Astrocyte (in vitro differentiated cells and primary cell): ENCODE results near the gene ZCWPW2. TPM values are rescaled to one million over a fixed set of nuclear protein-coding genes. Genes with fewer than 3 reads are reported as not detected.

Source experiments
- DNase-seq: peaks from one replicate; pipeline ENCODE4 v3.0.0-alpha.2; 2010; ENCODE audit warnings: low read depth
- FAIRE-seq: peaks from 2 replicates; lab custom pipeline; 2011; peaks lifted over from hg19 to GRCh38; lab: Jason Lieb, UNC
- H2AFZ ChIP-seq: 2 replicates; pipeline ENCODE4 v1.6.0; 2012; ENCODE audit warnings: low read depth, low read length, inconsistent platforms
- H3K27ac ChIP-seq: 2 replicates; pipeline ENCODE4 v1.5.1; 2011; ENCODE audit warnings: low read depth, low read length, inconsistent platforms
- H3K27me3 ChIP-seq: 2 replicates; pipeline ENCODE4 v1.6.0; 2011; ENCODE audit warnings: low read length, inconsistent platforms; ENCODE audit not compliant: insufficient read depth
- H3K36me3 ChIP-seq: 2 replicates; pipeline ENCODE4 v1.5.1; 2011; ENCODE audit warnings: low read length, inconsistent platforms; ENCODE audit not compliant: insufficient read depth
- H3K4me1 ChIP-seq: 2 replicates; pipeline ENCODE4 v1.5.1; 2011; ENCODE audit warnings: low read length, inconsistent platforms; ENCODE audit not compliant: insufficient read depth
- H3K4me2 ChIP-seq: 2 replicates; pipeline ENCODE4 v1.6.0; 2012; ENCODE audit warnings: low read length, inconsistent platforms
- H3K4me3 ChIP-seq: 2 replicates; pipeline ENCODE4 v1.5.1; 2011; ENCODE audit warnings: low read depth, mild to moderate bottlenecking, low read length, inconsistent platforms; ENCODE audit not compliant: insufficient read depth
- H3K79me2 ChIP-seq: 2 replicates; pipeline ENCODE4 v1.6.0; 2012; ENCODE audit warnings: mild to moderate bottlenecking, low read length, inconsistent platforms; ENCODE audit not compliant: insufficient read depth
- H3K9ac ChIP-seq: 2 replicates; pipeline ENCODE4 v1.6.0; 2012; ENCODE audit warnings: mild to moderate bottlenecking, low read length, inconsistent platforms
- H3K9me3 ChIP-seq: 2 replicates; pipeline ENCODE4 v1.5.1; 2012; ENCODE audit warnings: low read depth, mild to moderate bottlenecking, low read length, inconsistent platforms; ENCODE audit not compliant: insufficient read depth
- H4K20me1 ChIP-seq: 2 replicates; pipeline ENCODE4 v1.6.0; 2012; ENCODE audit warnings: low read length, inconsistent platforms; ENCODE audit not compliant: insufficient read depth
- H3K27ac Mint-ChIP-seq: one replicate; pipeline ENCODE4 v1.8.0; 2021; ENCODE audit warnings: mild to moderate bottlenecking, mixed read lengths; ENCODE audit not compliant: unreplicated experiment
- H3K27me3 Mint-ChIP-seq: one replicate; pipeline ENCODE4 v1.8.0; 2021; ENCODE audit warnings: low read depth, mixed read lengths; ENCODE audit not compliant: unreplicated experiment
- H3K36me3 Mint-ChIP-seq: one replicate; pipeline ENCODE4 v1.8.0; 2021; ENCODE audit warnings: low read depth, mixed read lengths; ENCODE audit not compliant: unreplicated experiment
- H3K4me1 Mint-ChIP-seq: one replicate; pipeline ENCODE4 v1.8.0; 2021; ENCODE audit warnings: low read depth, mixed read lengths; ENCODE audit not compliant: unreplicated experiment
- H3K4me3 Mint-ChIP-seq: one replicate; pipeline ENCODE4 v1.8.0; 2021; ENCODE audit warnings: mild to moderate bottlenecking, moderate library complexity, mixed read lengths; ENCODE audit not compliant: unreplicated experiment
- H3K9me3 Mint-ChIP-seq: one replicate; pipeline ENCODE4 v1.8.0; 2021; ENCODE audit warnings: mild to moderate bottlenecking, mixed read lengths; ENCODE audit not compliant: unreplicated experiment
- CTCF ChIP-seq: IDR thresholded peaks from 2 replicates; pipeline ENCODE4 v1.5.1; 2011; ENCODE audit warnings: low read depth, mild to moderate bottlenecking, inconsistent platforms, low read length, moderate library complexity; ENCODE audit not compliant: insufficient read depth
- EZH2 ChIP-seq: IDR thresholded peaks from 2 replicates; pipeline ENCODE4 v1.6.1; 2012; ENCODE audit warnings: mild to moderate bottlenecking, low read length, inconsistent platforms; ENCODE audit not compliant: insufficient read depth
- total RNA-seq: library from RNA; stranded (reverse); gene quantifications from 2 replicates; pipeline ENCODE4 v1.2.1, GENCODE V29; 2021

The ZCWPW2 gene
- total RNA-seq, 1 donor from 2014 or later, result 0.57 TPM

- no peak overlapping the region for H3K4me2 ChIP-seq
- H3K9ac ChIP-seq, result no peak overlapping the region
- Mint-ChIP-seq H3K9me3 (no peaks in the 10 kb centered on the region), H3K27me3 (no peaks in the 10 kb centered on the region), H3K27ac (no peak overlapping the region), H3K36me3 (peaks cover 2% of the 10 kb centered on the region), H3K4me1 (no peaks in the 10 kb centered on the region), H3K4me3 (no peak overlapping the region)
- H3K27me3 ChIP-seq, result no peaks in the 10 kb centered on the region
- FAIRE-seq, result no peak
- H3K9me3 ChIP-seq, result no peaks in the 10 kb centered on the region
- H3K79me2 ChIP-seq, result no peaks in the 10 kb centered on the region
- H2AFZ ChIP-seq, result no peak overlapping the region
- H3K27ac ChIP-seq, result no peak overlapping the region
- no peak for DNase-seq
- no peaks in the 10 kb centered on the region for H3K36me3 ChIP-seq
- TF ChIP-seq EZH2, result no peak
- no peak for TF ChIP-seq CTCF
- H3K4me1 ChIP-seq, result no peaks in the 10 kb centered on the region
- H4K20me1 ChIP-seq, result no peaks in the 10 kb centered on the region
- H3K4me3 ChIP-seq, result no peak overlapping the region
Measured at GRCh38 chr3:28485164-28485563, 136.6 kb downstream of the ZCWPW2 start.

- no peaks in the 10 kb centered on the region for H3K27me3 ChIP-seq
- no peaks in the 10 kb centered on the region for H3K36me3 ChIP-seq
- Mint-ChIP-seq H3K36me3 (no peaks in the 10 kb centered on the region), H3K4me3 (no peak overlapping the region), H3K9me3 (no peaks in the 10 kb centered on the region), H3K4me1 (no peaks in the 10 kb centered on the region), H3K27me3 (no peaks in the 10 kb centered on the region), H3K27ac (no peak overlapping the region)
- no peak overlapping the region for H3K4me2 ChIP-seq
- H3K27ac ChIP-seq, result no peak overlapping the region
- no peak overlapping the region for H2AFZ ChIP-seq
- DNase-seq (no peak), FAIRE-seq (no peak)
- no peaks in the 10 kb centered on the region for H4K20me1 ChIP-seq
- no peak overlapping the region for H3K9ac ChIP-seq
- H3K9me3 ChIP-seq, result no peaks in the 10 kb centered on the region
- no peak overlapping the region for H3K4me3 ChIP-seq
- TF ChIP-seq EZH2 (no peak), CTCF (no peak)
- H3K4me1 ChIP-seq, result no peaks in the 10 kb centered on the region
- no peaks in the 10 kb centered on the region for H3K79me2 ChIP-seq
Measured at GRCh38 chr3:28495301-28495700, 146.8 kb downstream of the ZCWPW2 start.

- H3K9me3 Mint-ChIP-seq, result no peaks in the 10 kb centered on the region
- no peak for TF ChIP-seq EZH2
- TF ChIP-seq CTCF, result no peak
- Histone ChIP-seq H3K79me2 (no peaks in the 10 kb centered on the region), H3K27ac (no peak overlapping the region), H3K4me2 (no peak overlapping the region), H3K9me3 (no peaks in the 10 kb centered on the region), H3K36me3 (no peaks in the 10 kb centered on the region), H2AFZ (no peak overlapping the region), H4K20me1 (no peaks in the 10 kb centered on the region), H3K4me1 (no peaks in the 10 kb centered on the region), H3K9ac (no peak overlapping the region), H3K27me3 (no peaks in the 10 kb centered on the region), H3K4me3 (no peak overlapping the region)
- no peak overlapping the region for H3K4me3 Mint-ChIP-seq
- no peak overlapping the region for H3K27ac Mint-ChIP-seq
- DNase-seq (no peak), FAIRE-seq (no peak)
- H3K27me3 Mint-ChIP-seq, result no peaks in the 10 kb centered on the region
- no peaks in the 10 kb centered on the region for H3K4me1 Mint-ChIP-seq
- H3K36me3 Mint-ChIP-seq, result no peaks in the 10 kb centered on the region
Measured at GRCh38 chr3:28502397-28502937, 153.9 kb downstream of the ZCWPW2 start.
